ENCODE measurements around the gene MICAL1.

- TF ChIP-seq POLR2A (IDR thresholded peaks at IDR 0.05), result no peak
- TF ChIP-seq, protein P1, sequence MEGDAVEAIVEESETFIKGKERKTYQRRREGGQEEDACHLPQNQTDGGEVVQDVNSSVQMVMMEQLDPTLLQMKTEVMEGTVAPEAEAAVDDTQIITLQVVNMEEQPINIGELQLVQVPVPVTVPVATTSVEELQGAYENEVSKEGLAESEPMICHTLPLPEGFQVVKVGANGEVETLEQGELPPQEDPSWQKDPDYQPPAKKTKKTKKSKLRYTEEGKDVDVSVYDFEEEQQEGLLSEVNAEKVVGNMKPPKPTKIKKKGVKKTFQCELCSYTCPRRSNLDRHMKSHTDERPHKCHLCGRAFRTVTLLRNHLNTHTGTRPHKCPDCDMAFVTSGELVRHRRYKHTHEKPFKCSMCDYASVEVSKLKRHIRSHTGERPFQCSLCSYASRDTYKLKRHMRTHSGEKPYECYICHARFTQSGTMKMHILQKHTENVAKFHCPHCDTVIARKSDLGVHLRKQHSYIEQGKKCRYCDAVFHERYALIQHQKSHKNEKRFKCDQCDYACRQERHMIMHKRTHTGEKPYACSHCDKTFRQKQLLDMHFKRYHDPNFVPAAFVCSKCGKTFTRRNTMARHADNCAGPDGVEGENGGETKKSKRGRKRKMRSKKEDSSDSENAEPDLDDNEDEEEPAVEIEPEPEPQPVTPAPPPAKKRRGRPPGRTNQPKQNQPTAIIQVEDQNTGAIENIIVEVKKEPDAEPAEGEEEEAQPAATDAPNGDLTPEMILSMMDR (IDR thresholded peaks at IDR 0.05), result no peak
These were observed 42.5 kb upstream of the MICAL1 start for GRCh38 chr6:109498052-109498451.
